Measurements from ENCODE around the gene FHAD1. TPM values are rescaled to one million over a fixed set of nuclear protein-coding genes. Genes with fewer than 3 reads are reported as not detected.
"Not testable (repeated sequence)": the region's sequence is repeated elsewhere in the genome, so short reads cannot be mapped to it uniquely, and the experiment has no call there.

FHAD1 gene
- total and polyA plus RNA-seq, 8 donors, result 0.75 to 5.5 (median 2.1) TPM

- peak; percentile 91 to 94 (median 92) for TF ChIP-seq CTCF (IDR thresholded peaks at IDR 0.05)
- FAIRE-seq, result no peak
- Histone ChIP-seq H3K9me3 (no peaks in the 10 kb centered on the region), H3K27ac (peak overlapping the region; percentile 61 to 85 (median 81)), H3K4me3 (no peak overlapping the region), H3K4me1 (peaks cover 13 to 36% (median 24%) of the 10 kb centered on the region in 3 donors), H3K36me3 (peaks cover 0 to 13% (median 0%) of the 10 kb centered on the region in 3 donors), H3K27me3 (no peaks in the 10 kb centered on the region)
- DNase-seq, result peak; percentile 76 to 94 (median 87)
- 37 to 39% methylated on average over 19 of the region's 19 CpGs for WGBS, 2 donors
- intact Hi-C loops (cut with DNase I), result loop anchor here in 1 of 3 donors (5.0 to 10.0 kb wide), 2 partner anchors 104 to 286 kb away; no protein-coding TSS in a partner anchor
- peak; percentile 57 to 76 (median 70) for ATAC-seq
These were observed 184.0 kb downstream of the FHAD1 start for GRCh38 chr1:15430787-15431570.

GRCh38 chr1:15431571-15431948, 184.5 kb downstream of the FHAD1 start:
- Histone ChIP-seq H3K27me3 (no peaks in the 10 kb centered on the region), H3K9me3 (no peaks in the 10 kb centered on the region), H3K4me3 (no peak overlapping the region), H3K27ac (peak overlapping the region; percentile 61 to 85 (median 81)), H3K4me1 (peaks cover 12 to 34% (median 23%) of the 10 kb centered on the region in 3 donors), H3K36me3 (peaks cover 0 to 9% (median 0%) of the 10 kb centered on the region in 3 donors)
- 50 to 53% methylated on average over 4 of the region's 4 CpGs for whole genome bisulfite sequencing, 2 donors
- intact Hi-C loops (cut with DNase I), result loop anchor here in 1 of 3 donors (5.0 to 10.0 kb wide), 2 partner anchors 104 to 287 kb away; no protein-coding TSS in a partner anchor
- no peak for TF ChIP-seq CTCF (IDR thresholded peaks at IDR 0.05)
- peak in 2 of 6 donors; percentile 44 to 58 for DNase-seq
- no peak for FAIRE-seq
- no peak for ATAC-seq

- no peak for TF ChIP-seq CTCF (IDR thresholded peaks at IDR 0.05)
- DNase-seq, result peak; percentile 87 to 96 (median 94)
- H3K27me3 ChIP-seq, result no peaks in the 10 kb centered on the region
- intact Hi-C loops (cut with DNase I), result loop anchor here in 1 of 3 donors (5.0 to 10.0 kb wide), 2 partner anchors 105 to 288 kb away; no protein-coding TSS in a partner anchor
- no peak for FAIRE-seq
- H3K9me3 ChIP-seq, result no peaks in the 10 kb centered on the region
- H3K4me3 ChIP-seq, result no peak overlapping the region
- H3K27ac ChIP-seq, result peak overlapping the region; percentile 61 to 85 (median 81)
- H3K36me3 ChIP-seq, result peaks cover 0 to 9% (median 0%) of the 10 kb centered on the region in 3 donors
- 20 to 22% methylated on average over 9 of the region's 9 CpGs for WGBS, 2 donors
- peaks cover 13 to 37% (median 31%) of the 10 kb centered on the region in 3 donors for H3K4me1 ChIP-seq
- ATAC-seq, result peak; percentile 68 to 77 (median 70)
These were observed 185.3 kb downstream of the FHAD1 start for GRCh38 chr1:15432324-15432723.

- intact Hi-C loops (cut with DNase I), result loop anchor here in 1 of 3 donors (5.0 to 10.0 kb wide), 2 partner anchors 106 to 289 kb away; no protein-coding TSS in a partner anchor
- TF ChIP-seq CTCF (IDR thresholded peaks at IDR 0.05), result no peak
- DNase-seq (peak in 2 of 6 donors; percentile 48 to 74), FAIRE-seq (no peak), ATAC-seq (no peak)
- H3K36me3 ChIP-seq, result peaks cover 0 to 2% (median 0%) of the 10 kb centered on the region in 3 donors
- no peak overlapping the region for H3K4me3 ChIP-seq
- H3K9me3 ChIP-seq, result no peaks in the 10 kb centered on the region
- peak overlapping the region; percentile 61 to 85 (median 81) for H3K27ac ChIP-seq
- 67% methylated on average over 9 of the region's 9 CpGs for WGBS, 2 donors
- H3K27me3 ChIP-seq, result no peaks in the 10 kb centered on the region
- peaks cover 19 to 37% (median 33%) of the 10 kb centered on the region in 3 donors for H3K4me1 ChIP-seq
These were observed 186.4 kb downstream of the FHAD1 start for GRCh38 chr1:15433471-15433870.

GRCh38 chr1:15434739-15435138, 187.7 kb downstream of the FHAD1 start:
- FAIRE-seq, H3K9me3 ChIP-seq, H3K4me3 ChIP-seq, DNase-seq, ATAC-seq, H3K27me3 ChIP-seq, H3K36me3 ChIP-seq: not testable (repeated sequence)
- 54 to 58% methylated on average over 8 of the region's 8 CpGs for WGBS, 2 donors
- peak overlapping the region in 1 of 4 donors; percentile 53 for H3K27ac ChIP-seq
- intact Hi-C loops (cut with DNase I), result loop anchor here in 1 of 3 donors (5.0 to 10.0 kb wide), 2 partner anchors 107 to 290 kb away; no protein-coding TSS in a partner anchor
- H3K4me1 ChIP-seq, result peaks cover 19 to 37% (median 33%) of the 10 kb centered on the region in 3 donors

All from pancreas (tissue), 10 donors.